Right atrium auricular region (tissue), 2 donors: ENCODE data around the gene SSBP4. TPM values are rescaled to one million over a fixed set of nuclear protein-coding genes. Genes with fewer than 3 reads are reported as not detected.

Experiments
- DNase-seq: peaks from one replicate; pipeline ENCODE4 v3.0.0-alpha.2; 2019; ENCODE audit warnings: low spot score
- H3K27ac ChIP-seq, 2 donors: fragments of 200-600 bp; sonication (generic); 1 replicate in 1 of 2; 2 replicates in 1 of 2; pipeline ENCODE4 v1.5.1; 2016 to 2019
- H3K27me3 ChIP-seq, 2 donors: fragments of 200-600 bp; sonication (generic); one replicate each; pipeline versions ENCODE4 v1.5.1 to v1.6.0; 2017 to 2019
- H3K36me3 ChIP-seq: fragments of 200-600 bp; sonication (generic); one replicate; pipeline ENCODE4 v1.5.1; 2016
- H3K4me1 ChIP-seq, 2 donors: fragments of 200-600 bp; sonication (generic); one replicate each; pipeline versions ENCODE4 v1.5.1 to v1.6.0; 2017 to 2019
- H3K4me3 ChIP-seq, 2 donors: fragments of 200-600 bp; sonication (generic); 1 replicate in 1 of 2; 2 replicates in 1 of 2; pipeline ENCODE4 v1.5.1; 2017 to 2019; ENCODE audit warnings: mild to moderate bottlenecking in 1 of 2, moderate library complexity in 1 of 2
- H3K9me3 ChIP-seq, 2 donors: fragments of 200-600 bp; sonication (generic); one replicate each; pipeline ENCODE4 v1.5.1; 2019
- CTCF ChIP-seq, 2 donors: fragments of 200-600 bp; sonication (generic); IDR thresholded peaks; one replicate each; pipeline ENCODE4 v1.5.1; 2019; ENCODE audit warnings: antibody characterized with exemption in 2 of 2
- total RNA-seq, 2 donors: library from RNA; depleted of rRNA; stranded (reverse); fragments of >200 nt; gene quantifications; one replicate each; pipeline ENCODE4 v1.1.0, GENCODE V29; 2016

Gene SSBP4
- total RNA-seq, 2 donors from 2014 or later, result 31.7 to 59.5 TPM

DNA sequence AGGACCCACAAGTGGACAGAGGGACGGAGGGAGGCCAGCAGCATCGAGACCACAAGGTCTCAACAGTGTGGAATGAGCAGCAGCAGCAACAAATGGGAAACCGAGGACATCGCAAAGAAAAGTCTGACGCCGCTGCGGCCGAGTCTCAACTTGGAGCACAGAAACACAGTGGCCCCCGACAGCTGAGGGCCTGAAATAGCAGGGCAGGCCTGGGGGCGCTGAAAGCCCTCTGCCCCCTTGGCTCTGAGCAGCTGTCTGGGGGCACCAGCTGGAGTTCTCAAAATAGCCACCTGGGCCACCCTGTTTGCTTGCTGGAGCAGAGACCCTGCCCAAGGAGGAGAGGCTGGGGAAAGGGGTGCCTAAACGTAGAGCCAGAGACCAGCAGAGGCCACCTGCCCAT lies 24.6 kb downstream of the SSBP4 start:
- no peak overlapping the region for H3K4me3 ChIP-seq
- no peak overlapping the region for H3K27ac ChIP-seq
- H3K9me3 ChIP-seq, result no peaks in the 10 kb centered on the region
- peaks cover 49% of the 10 kb centered on the region for H3K36me3 ChIP-seq
- peaks cover 0 to 7% of the 10 kb centered on the region in 2 donors for H3K4me1 ChIP-seq
- TF ChIP-seq CTCF (IDR thresholded peaks at IDR 0.05), result no peak
- H3K27me3 ChIP-seq, result no peaks in the 10 kb centered on the region
- no peak for DNase-seq

DNA sequence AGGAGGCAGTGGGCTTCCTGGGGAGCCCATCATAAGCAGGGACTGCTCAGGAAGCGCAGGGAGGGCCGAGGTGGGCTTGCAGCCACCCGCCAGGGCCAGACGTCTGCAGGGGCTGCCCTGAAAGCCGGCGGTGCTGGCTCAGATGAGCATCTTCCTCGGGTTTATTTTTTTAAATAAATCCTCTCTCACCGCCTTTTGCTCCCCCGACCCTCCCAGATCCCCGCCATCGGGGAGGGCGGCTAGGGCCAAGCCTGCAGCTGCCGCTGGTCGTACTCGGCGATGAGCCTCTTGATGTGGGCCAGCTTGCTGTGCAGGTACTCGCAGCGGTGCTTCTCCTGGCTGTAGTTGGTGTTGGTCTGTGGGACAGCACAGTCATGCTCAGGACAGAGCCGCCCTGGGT lies 25.3 kb downstream of the SSBP4 start:
- Histone ChIP-seq H3K9me3 (no peaks in the 10 kb centered on the region), H3K4me1 (no peaks in the 10 kb centered on the region), H3K4me3 (no peak overlapping the region), H3K27me3 (no peaks in the 10 kb centered on the region), H3K36me3 (peaks cover 56% of the 10 kb centered on the region), H3K27ac (no peak overlapping the region)
- DNase-seq, result no peak
- no peak for TF ChIP-seq CTCF (IDR thresholded peaks at IDR 0.05)

- no peak overlapping the region for H3K4me3 ChIP-seq
- TF ChIP-seq CTCF (IDR thresholded peaks at IDR 0.05), result no peak
- no peak for DNase-seq
- no peaks in the 10 kb centered on the region for H3K27me3 ChIP-seq
- peaks cover 65% of the 10 kb centered on the region for H3K36me3 ChIP-seq
- no peaks in the 10 kb centered on the region for H3K4me1 ChIP-seq
- no peak overlapping the region for H3K27ac ChIP-seq
- H3K9me3 ChIP-seq, result no peaks in the 10 kb centered on the region
These were observed 26.2 kb downstream of the SSBP4 start for GRCh38 chr19:18445262-18445948.

DNA sequence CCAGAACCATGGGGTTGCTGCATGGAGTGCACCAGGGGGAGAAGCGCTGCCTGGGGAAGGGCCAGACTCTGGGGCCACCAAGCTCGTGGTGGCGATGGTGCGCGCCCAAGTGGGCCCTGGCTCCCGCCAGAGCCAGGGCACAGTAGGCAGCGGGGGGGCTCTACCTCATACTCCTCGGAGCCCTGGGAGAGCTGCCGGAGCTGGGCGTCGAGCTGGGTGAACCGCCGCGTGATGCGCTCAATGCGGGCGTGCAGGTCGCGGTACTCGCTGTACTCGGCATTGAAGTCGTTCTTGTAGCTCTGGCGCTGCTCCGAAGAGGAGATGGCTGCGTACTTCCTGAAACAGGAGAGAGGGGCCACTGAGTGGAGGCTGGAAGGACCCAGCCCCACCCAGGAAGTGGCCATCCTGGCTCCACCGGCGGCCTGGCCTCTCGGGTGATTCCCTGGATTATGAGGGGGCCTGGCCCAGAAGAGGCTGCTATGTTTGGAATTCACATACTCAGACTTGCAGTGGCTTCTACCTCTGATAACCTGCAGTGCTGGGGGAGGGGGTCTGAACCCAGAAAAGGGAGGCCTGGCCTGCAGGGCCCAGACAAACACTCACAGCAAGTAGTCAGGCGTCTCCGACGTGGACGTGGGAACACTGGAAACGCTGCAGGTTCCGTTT lies 27.1 kb downstream of the SSBP4 start:
- no peak for TF ChIP-seq CTCF (IDR thresholded peaks at IDR 0.05)
- no peak for DNase-seq
- Histone ChIP-seq H3K9me3 (no peaks in the 10 kb centered on the region), H3K4me3 (no peak overlapping the region), H3K27ac (no peak overlapping the region), H3K4me1 (peaks cover 0 to 8% of the 10 kb centered on the region in 2 donors), H3K36me3 (peaks cover 69% of the 10 kb centered on the region), H3K27me3 (no peaks in the 10 kb centered on the region)

DNA sequence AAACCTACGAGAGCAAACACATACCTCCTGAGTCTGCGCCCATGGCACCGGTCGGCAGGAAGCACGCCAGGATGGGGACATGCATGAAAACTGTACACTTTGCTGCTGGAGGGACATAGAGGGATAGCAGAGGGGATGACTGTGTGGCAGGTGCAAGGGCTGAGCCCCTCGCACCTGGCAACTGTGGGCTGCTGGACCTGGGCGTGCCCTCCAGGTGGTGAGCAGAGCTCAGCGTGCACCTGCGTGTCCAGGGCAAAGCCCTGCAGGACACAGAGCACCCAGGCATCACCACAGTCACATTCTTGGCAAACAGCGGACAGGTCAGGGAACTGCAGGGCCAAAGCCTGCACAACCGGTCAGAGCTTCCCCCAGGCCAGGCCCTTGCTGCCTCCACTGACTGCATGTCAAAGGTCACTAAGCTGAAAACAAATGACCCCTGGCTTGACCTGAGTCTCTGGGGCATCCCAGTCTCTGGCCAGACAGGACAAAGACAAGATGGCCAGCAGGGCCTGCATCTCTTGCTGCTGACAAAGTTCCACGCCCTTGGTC lies 27.7 kb downstream of the SSBP4 start:
- DNase-seq, result no peak
- peaks cover 69% of the 10 kb centered on the region for H3K36me3 ChIP-seq
- peaks cover 0 to 11% of the 10 kb centered on the region in 2 donors for H3K4me1 ChIP-seq
- H3K27me3 ChIP-seq, result no peaks in the 10 kb centered on the region
- H3K27ac ChIP-seq, result no peak overlapping the region
- no peak overlapping the region for H3K4me3 ChIP-seq
- H3K9me3 ChIP-seq, result no peaks in the 10 kb centered on the region
- no peak for TF ChIP-seq CTCF (IDR thresholded peaks at IDR 0.05)
